GM10248 (cell line): ENCODE measurements around the gene ATP1A1.

ENCODE experiments used
- CTCF ChIA-PET: fragments of 300-600 bp; sonication (Branson Sonifier 250); formaldehyde crosslinking; extraction: SDS; loops from one replicate; lab custom pipeline; 2021; ENCODE audit warnings: antibody characterized with exemption; lab: Yijun Ruan, JAX
- POLR2A ChIA-PET: fragments of 350-650 bp; sonication (Branson Sonifier 250); formaldehyde crosslinking; extraction: SDS; loops from one replicate; lab custom pipeline; 2020; ENCODE audit warnings: antibody characterized with exemption; lab: Yijun Ruan, JAX
- DNase-seq: peaks from one replicate; pipeline ENCODE4 v3.0.0; 2012; ENCODE audit errors: extremely low spot score
- TF ChIP-seq, protein P1 (sequence below): IDR thresholded peaks from 2 replicates; pipeline ENCODE4 v1.5.1; 2012; ENCODE audit warnings: mild to moderate bottlenecking, low read depth; ENCODE audit errors: extremely low read depth, missing control alignments, control extremely low read depth

The ATP1A1 gene

DNA sequence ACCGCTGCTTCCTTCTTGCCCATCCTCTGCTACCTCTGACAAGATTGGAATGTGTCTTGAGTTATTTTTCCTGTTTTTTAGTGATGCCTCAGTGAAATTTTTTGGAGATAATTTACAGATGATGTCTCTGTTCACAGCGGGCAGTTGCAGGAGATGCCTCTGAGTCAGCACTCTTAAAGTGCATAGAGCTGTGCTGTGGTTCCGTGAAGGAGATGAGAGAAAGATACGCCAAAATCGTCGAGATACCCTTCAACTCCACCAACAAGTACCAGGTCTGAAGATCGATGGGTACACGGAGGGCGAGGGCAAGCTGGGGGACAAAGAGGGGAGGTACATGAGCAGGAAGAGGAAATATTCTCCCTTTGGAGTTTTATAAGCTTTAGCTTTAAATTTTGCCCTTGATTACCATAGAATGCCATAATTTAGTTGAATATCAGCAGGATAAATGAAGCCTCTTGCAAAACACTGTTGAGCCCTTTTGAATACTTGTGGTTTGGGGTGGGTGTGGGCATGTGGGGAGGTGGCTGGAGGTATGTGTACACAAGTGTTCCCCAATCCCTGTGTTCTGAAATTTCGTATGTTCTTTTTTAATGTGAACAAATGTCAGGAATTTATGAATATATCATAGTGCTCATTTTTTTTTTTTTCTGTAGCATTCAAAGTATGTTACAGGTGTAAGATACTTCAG is 19.8 kb downstream of the ATP1A1 start:
- POLR2A ChIA-PET, result interaction anchor here (0.6 kb wide), 1 partner anchor 140 kb away, joined by 5 read pairs; no protein-coding TSS in a partner anchor
- TF ChIP-seq, protein P1, sequence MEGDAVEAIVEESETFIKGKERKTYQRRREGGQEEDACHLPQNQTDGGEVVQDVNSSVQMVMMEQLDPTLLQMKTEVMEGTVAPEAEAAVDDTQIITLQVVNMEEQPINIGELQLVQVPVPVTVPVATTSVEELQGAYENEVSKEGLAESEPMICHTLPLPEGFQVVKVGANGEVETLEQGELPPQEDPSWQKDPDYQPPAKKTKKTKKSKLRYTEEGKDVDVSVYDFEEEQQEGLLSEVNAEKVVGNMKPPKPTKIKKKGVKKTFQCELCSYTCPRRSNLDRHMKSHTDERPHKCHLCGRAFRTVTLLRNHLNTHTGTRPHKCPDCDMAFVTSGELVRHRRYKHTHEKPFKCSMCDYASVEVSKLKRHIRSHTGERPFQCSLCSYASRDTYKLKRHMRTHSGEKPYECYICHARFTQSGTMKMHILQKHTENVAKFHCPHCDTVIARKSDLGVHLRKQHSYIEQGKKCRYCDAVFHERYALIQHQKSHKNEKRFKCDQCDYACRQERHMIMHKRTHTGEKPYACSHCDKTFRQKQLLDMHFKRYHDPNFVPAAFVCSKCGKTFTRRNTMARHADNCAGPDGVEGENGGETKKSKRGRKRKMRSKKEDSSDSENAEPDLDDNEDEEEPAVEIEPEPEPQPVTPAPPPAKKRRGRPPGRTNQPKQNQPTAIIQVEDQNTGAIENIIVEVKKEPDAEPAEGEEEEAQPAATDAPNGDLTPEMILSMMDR, result no peak
- CTCF ChIA-PET, result interaction anchor here (0.9 to 2.7 kb wide), 4 partner anchors 9 to 106 kb away, joined by 3 to 10 read pairs (median 4); no protein-coding TSS in a partner anchor
- DNase-seq, result no peak

DNA sequence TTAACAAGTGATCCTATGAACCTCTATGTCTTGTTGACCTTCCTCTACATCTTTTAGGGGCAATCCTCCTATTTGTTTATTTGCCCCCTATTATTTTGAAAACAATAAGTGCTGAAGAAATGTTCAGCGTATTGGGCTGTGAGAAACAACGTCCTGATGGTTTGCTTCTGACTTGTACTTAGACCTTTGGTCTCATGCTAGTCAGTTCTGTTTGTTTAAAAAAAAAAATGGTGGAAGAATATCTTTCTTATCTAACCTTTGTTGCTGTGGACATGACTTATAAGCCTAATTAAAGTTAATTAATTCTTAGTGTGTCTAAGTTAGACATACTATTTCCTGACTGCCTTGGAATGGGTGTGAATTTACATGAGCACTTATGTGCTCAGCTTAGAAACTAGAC is 20.7 kb downstream of the ATP1A1 start:
- no peak for DNase-seq
- ChIA-PET CTCF (interaction anchor here (1.2 to 1.8 kb wide), 2 partner anchors 12 to 105 kb away, joined by 4 to 5 read pairs; no protein-coding TSS in a partner anchor), POLR2A (no interaction called here)
- TF ChIP-seq, protein P1, result no peak

DNA sequence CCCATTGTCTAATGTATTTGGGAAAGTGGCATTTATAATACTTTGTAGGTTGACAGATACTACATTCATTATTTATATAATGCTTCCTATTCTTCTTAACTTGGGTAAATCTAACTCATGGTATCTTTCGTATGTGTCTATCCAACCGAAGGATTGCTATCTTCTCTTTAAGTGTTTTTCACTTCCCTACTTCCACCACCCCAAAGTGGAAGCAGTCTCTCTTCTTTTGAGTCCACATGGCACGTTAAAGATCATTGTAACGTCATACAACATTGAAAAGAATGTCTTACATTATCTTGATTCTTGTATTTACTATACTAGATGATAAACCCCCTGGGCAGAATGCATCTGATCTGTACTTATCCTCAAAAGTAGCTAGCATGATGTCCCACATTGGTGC is 21.2 kb downstream of the ATP1A1 start:
- POLR2A ChIA-PET, result no interaction called here
- DNase-seq, result no peak
- CTCF ChIA-PET, result interaction anchor here (1.8 kb wide), 1 partner anchor 105 kb away, joined by 4 read pairs; no protein-coding TSS in a partner anchor
- TF ChIP-seq, protein P1, result no peak

DNA sequence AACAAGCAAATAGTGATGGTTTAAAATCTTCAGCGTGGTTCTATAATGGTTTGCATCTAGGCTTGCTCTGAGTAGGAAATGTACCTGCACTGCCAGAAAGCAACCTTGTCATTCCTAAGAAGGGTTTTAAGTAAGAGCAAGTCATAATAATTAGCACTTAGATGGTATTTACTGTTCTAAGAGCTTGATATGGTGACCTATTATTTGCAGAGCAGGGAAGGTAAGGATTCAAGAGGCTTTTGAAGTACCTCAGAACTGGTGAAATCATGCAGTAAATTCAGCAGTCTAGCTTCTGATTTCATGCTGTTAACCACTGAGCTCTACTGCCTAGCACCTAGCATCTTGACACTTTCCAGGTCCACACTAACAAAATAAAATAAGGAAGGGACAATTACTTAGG is 23.7 kb downstream of the ATP1A1 start:
- ChIA-PET POLR2A (no interaction called here), CTCF (interaction anchor here (0.8 to 4.8 kb wide), 5 partner anchors 14 to 89 kb away, joined by 3 to 19 read pairs (median 3); no protein-coding TSS in a partner anchor)
- DNase-seq, result no peak

DNA sequence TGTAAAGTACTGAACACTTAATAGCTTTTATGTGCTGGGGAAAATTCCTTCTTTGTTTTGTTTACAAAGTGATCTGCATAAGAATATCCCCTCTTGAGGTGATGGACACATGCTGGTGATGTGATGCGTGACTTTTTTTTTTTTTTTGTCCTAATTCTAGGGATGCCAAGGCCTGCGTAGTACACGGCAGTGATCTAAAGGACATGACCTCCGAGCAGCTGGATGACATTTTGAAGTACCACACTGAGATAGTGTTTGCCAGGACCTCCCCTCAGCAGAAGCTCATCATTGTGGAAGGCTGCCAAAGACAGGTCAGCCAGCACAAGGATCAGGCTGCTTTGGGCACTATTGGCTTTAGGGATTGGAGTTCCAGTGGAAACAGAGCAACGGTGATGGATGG is 24.7 kb downstream of the ATP1A1 start:
- DNase-seq, result no peak
- CTCF ChIA-PET, result interaction anchor here (0.8 to 4.8 kb wide), 4 partner anchors 16 to 259 kb away, joined by 3 to 19 read pairs (median 7); no protein-coding TSS in a partner anchor
- POLR2A ChIA-PET, result no interaction called here
- TF ChIP-seq, protein P1, result no peak

More for the DNA sequence above, 23.7 kb downstream of the ATP1A1 start:
- TF ChIP-seq, protein P1, result no peak

DNA sequence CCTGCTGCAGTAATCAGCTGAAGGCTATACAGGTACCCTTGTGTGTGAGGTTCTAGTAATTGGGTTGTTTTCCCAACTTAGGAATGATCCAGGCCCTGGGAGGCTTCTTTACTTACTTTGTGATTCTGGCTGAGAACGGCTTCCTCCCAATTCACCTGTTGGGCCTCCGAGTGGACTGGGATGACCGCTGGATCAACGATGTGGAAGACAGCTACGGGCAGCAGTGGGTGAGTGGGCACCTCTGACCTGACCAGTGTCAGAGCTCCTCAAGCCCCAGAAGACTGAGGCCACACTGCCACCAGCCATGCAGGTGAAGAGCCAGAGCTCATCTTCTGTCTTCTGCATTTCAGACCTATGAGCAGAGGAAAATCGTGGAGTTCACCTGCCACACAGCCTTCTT is 27.7 kb downstream of the ATP1A1 start:
- DNase-seq, result no peak
- CTCF ChIA-PET, result interaction anchor here (2.1 kb wide), 2 partner anchors 9 to 85 kb away, joined by 6 to 10 read pairs; no protein-coding TSS in a partner anchor
- TF ChIP-seq, protein P1, result no peak
- POLR2A ChIA-PET, result no interaction called here
